SK-N-SH treated with all-trans-retinoic acid at 6 μM for 48 hours (cell line): ENCODE measurements around the gene MYH8.

Experiments used
- ATAC-seq: fragments of 200-7000 bp; cut with Tn5 transposase; 3 replicates; pipeline ENCODE4 v1.9.1; 2020; ENCODE audit warnings: mild to moderate bottlenecking, moderate library complexity
- ARNTL ChIP-seq: fragments of 450-650 bp; formaldehyde crosslinking; IDR thresholded peaks from 2 replicates; pipeline ENCODE4 v1.5.0; 2020; ENCODE audit warnings: low read depth, mild to moderate bottlenecking, moderate library complexity, borderline replicate concordance
- BACH2 ChIP-seq: fragments of 250-450 bp; sonication (Bioruptor Pico); IDR thresholded peaks from 2 replicates; pipeline ENCODE4 v1.9.0; 2021; ENCODE audit warnings: mild to moderate bottlenecking, borderline replicate concordance
- ESRRG ChIP-seq: fragments of 250-450 bp; sonication (Bioruptor Pico); IDR thresholded peaks from 2 replicates; pipeline ENCODE4 v1.6.1; 2021; ENCODE audit warnings: mild to moderate bottlenecking
- GLIS3 ChIP-seq: fragments of 250-450 bp; sonication (Bioruptor Pico); IDR thresholded peaks from 2 replicates; pipeline ENCODE4 v1.5.0; 2020; ENCODE audit warnings: mild to moderate bottlenecking, moderate library complexity
- ISL1 ChIP-seq: fragments of 250-450 bp; sonication (Bioruptor Pico); IDR thresholded peaks from 2 replicates; pipeline ENCODE4 v2.1.2; 2022; ENCODE audit warnings: mild to moderate bottlenecking, moderate library complexity
- OSR1 ChIP-seq: fragments of 250-450 bp; sonication (Bioruptor Pico); IDR thresholded peaks from 2 replicates; pipeline ENCODE4 v1.8.0; 2022; ENCODE audit warnings: moderate library complexity, mild to moderate bottlenecking, inconsistent platforms
- PPARA ChIP-seq: fragments of 250-450 bp; sonication (Bioruptor Pico); IDR thresholded peaks from 2 replicates; pipeline ENCODE4 v1.5.0; 2020; ENCODE audit warnings: mild to moderate bottlenecking, borderline replicate concordance
- RARB ChIP-seq: fragments of 250-450 bp; sonication (Bioruptor Pico); IDR thresholded peaks from 2 replicates; pipeline ENCODE4 v1.8.0; 2021; ENCODE audit warnings: mild to moderate bottlenecking, moderate library complexity
- SNAI2 ChIP-seq: fragments of 250-450 bp; sonication (Bioruptor Pico); IDR thresholded peaks from 2 replicates; pipeline ENCODE4 v1.5.0; 2020; ENCODE audit warnings: mild to moderate bottlenecking, moderate library complexity
- TCF4 ChIP-seq: fragments of 250-450 bp; sonication (Bioruptor Pico); IDR thresholded peaks from 2 replicates; pipeline ENCODE4 v1.8.0; 2021; ENCODE audit warnings: mild to moderate bottlenecking, moderate library complexity, borderline replicate concordance
- TOX ChIP-seq: fragments of 250-450 bp; sonication (Bioruptor Pico); IDR thresholded peaks from 2 replicates; pipeline ENCODE4 v1.8.0; 2021; ENCODE audit warnings: mild to moderate bottlenecking, moderate library complexity, borderline replicate concordance
- ZC3H10 ChIP-seq: fragments of 250-450 bp; sonication (Bioruptor Pico); IDR thresholded peaks from 2 replicates; pipeline ENCODE4 v1.5.1; 2021; ENCODE audit warnings: mild to moderate bottlenecking, moderate library complexity
- ZFP3 ChIP-seq: fragments of 250-450 bp; sonication (Bioruptor Pico); IDR thresholded peaks from 2 replicates; pipeline ENCODE4 v1.5.0; 2020; ENCODE audit warnings: mild to moderate bottlenecking, moderate library complexity
- ZFP30 ChIP-seq: fragments of 450-650 bp; formaldehyde crosslinking; IDR thresholded peaks from 2 replicates; pipeline ENCODE4 v1.5.0; 2022; ENCODE audit warnings: mild to moderate bottlenecking, moderate library complexity
- ZNF565 ChIP-seq: fragments of 450-650 bp; formaldehyde crosslinking; conservative IDR thresholded peaks from 2 replicates; pipeline ENCODE4 v1.5.0; 2020; ENCODE audit warnings: low read depth, mild to moderate bottlenecking, moderate library complexity
- ZNF70 ChIP-seq: fragments of 450-650 bp; formaldehyde crosslinking; IDR thresholded peaks from 2 replicates; pipeline ENCODE4 v1.5.0; 2020; ENCODE audit warnings: mild to moderate bottlenecking, moderate library complexity
- ZNF8 ChIP-seq: fragments of 450-650 bp; formaldehyde crosslinking; IDR thresholded peaks from 2 replicates; pipeline ENCODE4 v1.5.0; 2020; ENCODE audit warnings: mild to moderate bottlenecking, moderate library complexity
- TF ChIP-seq, protein P1 (sequence below): fragments of 250-450 bp; sonication (Bioruptor Pico); IDR thresholded peaks from 2 replicates; pipeline ENCODE4 v1.8.0; 2020; ENCODE audit warnings: mild to moderate bottlenecking, moderate library complexity, borderline replicate concordance
- TF ChIP-seq, protein P2 (sequence below): fragments of 250-450 bp; sonication (Bioruptor Pico); IDR thresholded peaks from 2 replicates; pipeline ENCODE4 v1.5.0; 2020; ENCODE audit warnings: mild to moderate bottlenecking, moderate library complexity
- TF ChIP-seq, protein P3 (sequence below): fragments of 250-450 bp; sonication (Bioruptor Pico); IDR thresholded peaks from 2 replicates; pipeline ENCODE4 v1.8.0; 2021; ENCODE audit warnings: low read depth, mild to moderate bottlenecking, moderate library complexity, borderline replicate concordance
- TF ChIP-seq, protein P4 (sequence below): fragments of 250-450 bp; sonication (Bioruptor Pico); IDR thresholded peaks from 2 replicates; pipeline ENCODE4 v1.5.1; 2020; ENCODE audit warnings: low read depth, mild to moderate bottlenecking, moderate library complexity
- TF ChIP-seq, protein P5 (sequence below): fragments of 250-450 bp; sonication (Bioruptor Pico); IDR thresholded peaks from 2 replicates; pipeline ENCODE4 v1.5.1; 2021; ENCODE audit warnings: mild to moderate bottlenecking, moderate library complexity

Gene MYH8

DNA sequence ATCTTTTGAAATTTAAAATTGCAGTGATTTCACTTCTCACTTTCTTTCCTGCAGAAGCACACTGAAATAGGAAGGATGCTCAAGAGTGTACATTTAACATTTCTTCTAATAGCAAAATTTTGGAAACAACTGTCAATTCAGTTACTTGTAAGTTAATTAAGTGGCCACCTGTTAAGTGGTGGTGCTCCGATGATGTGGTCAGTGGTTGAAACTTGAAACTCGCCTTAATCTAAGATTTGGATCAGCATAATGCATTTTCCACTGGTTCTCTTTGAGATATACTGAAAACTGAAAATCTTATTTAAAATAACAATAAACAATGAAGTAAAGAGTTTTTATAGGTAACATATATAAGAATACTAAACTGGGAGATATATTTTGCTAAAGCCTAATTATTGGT lies 7.0 kb upstream of the MYH8 start:
- ATAC-seq: no peak
- TF ChIP-seq RARB (CRISPR knock-in tag) (no peak), GLIS3 (CRISPR knock-in tag) (no peak), TOX (no peak), ZNF70 (CRISPR knock-in tag) (no peak), TCF4 (CRISPR knock-in tag) (no peak), PPARA (CRISPR knock-in tag) (no peak), ISL1 (CRISPR knock-in tag) (no peak), ZFP3 (CRISPR knock-in tag) (no peak), ESRRG (CRISPR knock-in tag) (no peak), ZNF565 (CRISPR knock-in tag) (no peak), ZNF8 (CRISPR knock-in tag) (no peak), ARNTL (CRISPR knock-in tag) (no peak), SNAI2 (CRISPR knock-in tag) (no peak), OSR1 (CRISPR knock-in tag) (no peak), BACH2 (CRISPR knock-in tag) (no peak), ZC3H10 (no peak)
- TF ChIP-seq, protein P1, sequence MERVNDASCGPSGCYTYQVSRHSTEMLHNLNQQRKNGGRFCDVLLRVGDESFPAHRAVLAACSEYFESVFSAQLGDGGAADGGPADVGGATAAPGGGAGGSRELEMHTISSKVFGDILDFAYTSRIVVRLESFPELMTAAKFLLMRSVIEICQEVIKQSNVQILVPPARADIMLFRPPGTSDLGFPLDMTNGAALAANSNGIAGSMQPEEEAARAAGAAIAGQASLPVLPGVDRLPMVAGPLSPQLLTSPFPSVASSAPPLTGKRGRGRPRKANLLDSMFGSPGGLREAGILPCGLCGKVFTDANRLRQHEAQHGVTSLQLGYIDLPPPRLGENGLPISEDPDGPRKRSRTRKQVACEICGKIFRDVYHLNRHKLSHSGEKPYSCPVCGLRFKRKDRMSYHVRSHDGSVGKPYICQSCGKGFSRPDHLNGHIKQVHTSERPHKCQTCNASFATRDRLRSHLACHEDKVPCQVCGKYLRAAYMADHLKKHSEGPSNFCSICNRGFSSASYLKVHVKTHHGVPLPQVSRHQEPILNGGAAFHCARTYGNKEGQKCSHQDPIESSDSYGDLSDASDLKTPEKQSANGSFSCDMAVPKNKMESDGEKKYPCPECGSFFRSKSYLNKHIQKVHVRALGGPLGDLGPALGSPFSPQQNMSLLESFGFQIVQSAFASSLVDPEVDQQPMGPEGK: no peak
- TF ChIP-seq, protein P2, sequence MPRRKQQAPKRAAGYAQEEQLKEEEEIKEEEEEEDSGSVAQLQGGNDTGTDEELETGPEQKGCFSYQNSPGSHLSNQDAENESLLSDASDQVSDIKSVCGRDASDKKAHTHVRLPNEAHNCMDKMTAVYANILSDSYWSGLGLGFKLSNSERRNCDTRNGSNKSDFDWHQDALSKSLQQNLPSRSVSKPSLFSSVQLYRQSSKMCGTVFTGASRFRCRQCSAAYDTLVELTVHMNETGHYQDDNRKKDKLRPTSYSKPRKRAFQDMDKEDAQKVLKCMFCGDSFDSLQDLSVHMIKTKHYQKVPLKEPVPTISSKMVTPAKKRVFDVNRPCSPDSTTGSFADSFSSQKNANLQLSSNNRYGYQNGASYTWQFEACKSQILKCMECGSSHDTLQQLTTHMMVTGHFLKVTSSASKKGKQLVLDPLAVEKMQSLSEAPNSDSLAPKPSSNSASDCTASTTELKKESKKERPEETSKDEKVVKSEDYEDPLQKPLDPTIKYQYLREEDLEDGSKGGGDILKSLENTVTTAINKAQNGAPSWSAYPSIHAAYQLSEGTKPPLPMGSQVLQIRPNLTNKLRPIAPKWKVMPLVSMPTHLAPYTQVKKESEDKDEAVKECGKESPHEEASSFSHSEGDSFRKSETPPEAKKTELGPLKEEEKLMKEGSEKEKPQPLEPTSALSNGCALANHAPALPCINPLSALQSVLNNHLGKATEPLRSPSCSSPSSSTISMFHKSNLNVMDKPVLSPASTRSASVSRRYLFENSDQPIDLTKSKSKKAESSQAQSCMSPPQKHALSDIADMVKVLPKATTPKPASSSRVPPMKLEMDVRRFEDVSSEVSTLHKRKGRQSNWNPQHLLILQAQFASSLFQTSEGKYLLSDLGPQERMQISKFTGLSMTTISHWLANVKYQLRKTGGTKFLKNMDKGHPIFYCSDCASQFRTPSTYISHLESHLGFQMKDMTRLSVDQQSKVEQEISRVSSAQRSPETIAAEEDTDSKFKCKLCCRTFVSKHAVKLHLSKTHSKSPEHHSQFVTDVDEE (CRISPR knock-in tag): no peak
- TF ChIP-seq, protein P3, sequence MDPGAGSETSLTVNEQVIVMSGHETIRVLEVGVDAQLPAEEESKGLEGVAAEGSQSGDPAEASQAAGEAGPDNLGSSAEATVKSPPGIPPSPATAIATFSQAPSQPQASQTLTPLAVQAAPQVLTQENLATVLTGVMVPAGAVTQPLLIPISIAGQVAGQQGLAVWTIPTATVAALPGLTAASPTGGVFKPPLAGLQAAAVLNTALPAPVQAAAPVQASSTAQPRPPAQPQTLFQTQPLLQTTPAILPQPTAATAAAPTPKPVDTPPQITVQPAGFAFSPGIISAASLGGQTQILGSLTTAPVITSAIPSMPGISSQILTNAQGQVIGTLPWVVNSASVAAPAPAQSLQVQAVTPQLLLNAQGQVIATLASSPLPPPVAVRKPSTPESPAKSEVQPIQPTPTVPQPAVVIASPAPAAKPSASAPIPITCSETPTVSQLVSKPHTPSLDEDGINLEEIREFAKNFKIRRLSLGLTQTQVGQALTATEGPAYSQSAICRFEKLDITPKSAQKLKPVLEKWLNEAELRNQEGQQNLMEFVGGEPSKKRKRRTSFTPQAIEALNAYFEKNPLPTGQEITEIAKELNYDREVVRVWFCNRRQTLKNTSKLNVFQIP (CRISPR knock-in tag): no peak
- TF ChIP-seq, protein P4, sequence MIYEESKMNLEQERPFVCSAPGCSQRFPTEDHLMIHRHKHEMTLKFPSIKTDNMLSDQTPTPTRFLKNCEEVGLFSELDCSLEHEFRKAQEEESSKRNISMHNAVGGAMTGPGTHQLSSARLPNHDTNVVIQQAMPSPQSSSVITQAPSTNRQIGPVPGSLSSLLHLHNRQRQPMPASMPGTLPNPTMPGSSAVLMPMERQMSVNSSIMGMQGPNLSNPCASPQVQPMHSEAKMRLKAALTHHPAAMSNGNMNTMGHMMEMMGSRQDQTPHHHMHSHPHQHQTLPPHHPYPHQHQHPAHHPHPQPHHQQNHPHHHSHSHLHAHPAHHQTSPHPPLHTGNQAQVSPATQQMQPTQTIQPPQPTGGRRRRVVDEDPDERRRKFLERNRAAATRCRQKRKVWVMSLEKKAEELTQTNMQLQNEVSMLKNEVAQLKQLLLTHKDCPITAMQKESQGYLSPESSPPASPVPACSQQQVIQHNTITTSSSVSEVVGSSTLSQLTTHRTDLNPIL: no peak

DNA sequence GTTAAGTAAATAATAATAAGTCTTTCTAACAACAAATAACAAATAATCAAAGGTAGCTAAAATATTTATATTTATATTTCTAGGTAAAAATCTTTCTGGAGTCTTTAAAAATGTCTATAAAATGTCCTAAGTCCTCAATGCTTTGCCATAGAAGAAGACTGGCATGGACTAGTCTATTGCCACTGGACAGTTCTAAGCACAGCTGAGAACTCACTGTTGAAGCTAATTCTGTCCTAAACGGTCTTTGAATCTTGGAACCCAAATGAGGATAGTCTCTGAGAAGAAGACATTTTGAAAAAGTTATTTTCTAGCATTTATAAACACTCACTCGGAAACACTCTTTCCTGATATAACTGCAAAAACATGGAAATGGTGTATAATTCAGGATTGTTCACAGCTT lies 539 bp downstream of the MYH8 start:
- ATAC-seq: no peak
- TF ChIP-seq, protein P2 (CRISPR knock-in tag): no peak
- TF ChIP-seq RARB (CRISPR knock-in tag) (no peak), ESRRG (CRISPR knock-in tag) (no peak), TCF4 (CRISPR knock-in tag) (no peak), BACH2 (CRISPR knock-in tag) (no peak), GLIS3 (CRISPR knock-in tag) (no peak), ZFP30 (CRISPR knock-in tag) (no peak), ISL1 (CRISPR knock-in tag) (no peak), PPARA (CRISPR knock-in tag) (no peak)
- TF ChIP-seq, protein P5, sequence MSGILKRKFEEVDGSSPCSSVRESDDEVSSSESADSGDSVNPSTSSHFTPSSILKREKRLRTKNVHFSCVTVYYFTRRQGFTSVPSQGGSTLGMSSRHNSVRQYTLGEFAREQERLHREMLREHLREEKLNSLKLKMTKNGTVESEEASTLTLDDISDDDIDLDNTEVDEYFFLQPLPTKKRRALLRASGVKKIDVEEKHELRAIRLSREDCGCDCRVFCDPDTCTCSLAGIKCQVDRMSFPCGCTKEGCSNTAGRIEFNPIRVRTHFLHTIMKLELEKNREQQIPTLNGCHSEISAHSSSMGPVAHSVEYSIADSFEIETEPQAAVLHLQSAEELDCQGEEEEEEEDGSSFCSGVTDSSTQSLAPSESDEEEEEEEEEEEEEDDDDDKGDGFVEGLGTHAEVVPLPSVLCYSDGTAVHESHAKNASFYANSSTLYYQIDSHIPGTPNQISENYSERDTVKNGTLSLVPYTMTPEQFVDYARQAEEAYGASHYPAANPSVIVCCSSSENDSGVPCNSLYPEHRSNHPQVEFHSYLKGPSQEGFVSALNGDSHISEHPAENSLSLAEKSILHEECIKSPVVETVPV (CRISPR knock-in tag): no peak
